Activated CD8-positive, alpha-beta memory T cell treated with anti-CD3 and anti-CD28 coated beads, Interleukin-2, amount 50 U/mL, for 4 hours (primary cell): ENCODE measurements around the gene AFF1.

Source experiments
- DNase-seq: peaks from one replicate; pipeline ENCODE4 v3.0.0-alpha.2; 2020

Gene AFF1

GRCh38 chr4:86924811-86925210, 10.0 kb upstream of the AFF1 start:
- DNase-seq: no peak

GRCh38 chr4:86926435-86927086, 8.2 kb upstream of the AFF1 start:
- no peak for DNase-seq

GRCh38 chr4:86927843-86928395, 6.9 kb upstream of the AFF1 start:
- DNase-seq: no peak

GRCh38 chr4:86928400-86929255, 6.2 kb upstream of the AFF1 start:
- no peak for DNase-seq

- no peak for DNase-seq
These were observed 552 bp upstream of the AFF1 start for GRCh38 chr4:86934147-86934770.

GRCh38 chr4:86935566-86935852, 698 bp downstream of the AFF1 start:
- no peak for DNase-seq

- peak; percentile 79 for DNase-seq
These were observed 1.3 kb downstream of the AFF1 start for GRCh38 chr4:86935853-86936733.

GRCh38 chr4:86938771-86939520, 4.1 kb downstream of the AFF1 start:
- DNase-seq: no peak

GRCh38 chr4:86939729-86940575, 5.1 kb downstream of the AFF1 start:
- DNase-seq: peak; percentile 24

- no peak for DNase-seq
These were observed 6.2 kb downstream of the AFF1 start for GRCh38 chr4:86940920-86941460.

- DNase-seq: no peak
These were observed 7.4 kb downstream of the AFF1 start for GRCh38 chr4:86942185-86942666.

GRCh38 chr4:86944964-86945781, 10.4 kb downstream of the AFF1 start:
- DNase-seq: no peak

GRCh38 chr4:86946868-86947500, 12.2 kb downstream of the AFF1 start:
- DNase-seq: no peak

GRCh38 chr4:86947501-86948120, 12.8 kb downstream of the AFF1 start:
- no peak for DNase-seq

- DNase-seq: no peak
These were observed 13.5 kb downstream of the AFF1 start for GRCh38 chr4:86948276-86948675.

GRCh38 chr4:86950831-86951525, 16.2 kb downstream of the AFF1 start:
- no peak for DNase-seq

GRCh38 chr4:86955888-86956451, 21.2 kb downstream of the AFF1 start:
- no peak for DNase-seq

GRCh38 chr4:86957215-86957614, 22.4 kb downstream of the AFF1 start:
- no peak for DNase-seq
